DMS79 (cell line): ENCODE data around the gene AVL9.
"Not testable (repeated sequence)": the region's sequence is repeated elsewhere in the genome, so short reads cannot be mapped to it uniquely, and the experiment has no call there.

ENCODE experiments used
- DNase-seq: peaks from one replicate; lab custom pipeline; 2025; lab: John Stamatoyannopoulos, UW

AVL9 gene

GRCh38 chr7:32496052-32496813 lies 944 bp downstream of the AVL9 start:
- DNase-seq: peak; percentile 53

- DNase-seq: not testable (repeated sequence)
These were observed 4.5 kb downstream of the AVL9 start for GRCh38 chr7:32499755-32500154.

DNA sequence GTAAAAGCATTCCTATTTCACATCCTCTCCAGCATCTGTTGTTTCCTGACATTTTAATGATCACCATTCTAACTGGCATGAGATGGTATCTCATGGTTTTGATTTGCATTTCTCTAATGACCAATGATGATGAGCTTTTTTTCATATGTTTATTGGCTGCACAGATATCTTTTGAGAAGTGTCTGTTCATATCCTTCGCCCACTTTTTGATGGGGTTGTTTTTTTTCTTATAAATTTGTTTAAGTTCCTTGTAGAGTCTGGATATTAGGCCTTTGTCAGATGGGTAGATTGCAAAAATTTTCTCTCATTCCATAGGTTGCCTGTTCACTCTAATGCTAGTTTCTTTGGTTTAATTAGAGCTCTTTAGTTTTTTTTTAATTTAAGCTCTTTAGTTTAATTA lies 4.9 kb downstream of the AVL9 start:
- DNase-seq: not testable (repeated sequence)

DNA sequence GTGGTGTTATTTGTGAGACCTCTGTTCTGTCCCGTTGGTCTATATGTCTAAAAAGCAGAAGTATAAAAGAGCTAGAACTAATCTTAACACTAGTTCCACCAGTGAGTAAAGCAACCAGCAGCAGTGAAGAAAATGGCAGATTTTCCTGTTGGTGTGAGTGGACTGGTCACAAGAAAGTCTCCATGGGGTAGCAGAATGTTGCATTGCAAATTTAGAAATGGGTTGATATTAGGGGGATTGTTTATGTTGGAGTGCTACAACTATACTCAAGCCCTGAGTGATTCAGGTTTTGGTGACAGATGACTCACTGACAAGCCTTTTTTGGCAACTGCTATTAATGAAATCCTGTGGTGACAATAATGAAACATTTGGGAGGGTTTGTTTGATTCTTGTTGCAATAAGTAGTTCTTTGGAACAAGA lies 5.6 kb downstream of the AVL9 start:
- DNase-seq: no peak

- no peak for DNase-seq
These were observed 6.2 kb downstream of the AVL9 start for GRCh38 chr7:32501522-32501921.

DNA sequence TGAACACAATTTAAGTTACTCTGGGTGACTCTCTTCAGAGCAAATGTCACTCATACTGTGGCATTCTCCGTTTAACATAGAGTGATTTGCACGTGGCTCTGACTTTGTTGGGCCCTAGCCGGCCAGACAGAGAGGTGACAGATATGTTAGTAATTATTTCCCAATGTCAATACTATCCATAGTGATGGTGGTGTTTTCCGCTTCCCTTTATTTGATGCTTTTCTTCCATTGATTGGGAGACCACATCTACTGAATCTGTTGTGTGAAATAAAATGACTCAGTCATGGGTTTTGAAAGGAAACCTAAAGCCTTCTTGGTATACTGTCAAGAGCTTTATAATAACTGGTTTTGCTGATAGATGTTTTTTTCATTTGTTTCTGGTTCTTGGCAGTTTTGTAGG lies 7.4 kb downstream of the AVL9 start:
- DNase-seq: no peak

GRCh38 chr7:32506266-32507054 lies 11.2 kb downstream of the AVL9 start:
- no peak for DNase-seq

DNA sequence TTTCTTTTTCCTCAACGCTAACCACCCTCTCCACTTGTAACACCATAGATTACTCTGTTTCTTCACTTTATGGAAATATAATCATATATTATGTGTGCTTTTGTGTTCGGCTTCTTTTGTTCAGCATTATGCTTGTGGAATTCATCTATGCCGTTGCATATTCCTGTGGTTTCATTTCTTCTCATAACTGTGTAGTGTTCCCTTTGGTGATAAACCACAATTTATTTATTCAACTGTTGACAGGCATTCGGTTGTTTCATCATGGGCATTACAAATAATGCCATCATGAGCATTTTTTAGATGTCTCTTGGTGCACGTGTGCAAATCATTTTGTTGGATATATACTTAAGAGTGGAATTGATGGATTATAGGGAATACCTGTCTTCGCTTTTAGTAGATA lies 12.1 kb downstream of the AVL9 start:
- DNase-seq: no peak

GRCh38 chr7:32511791-32512190 lies 16.5 kb downstream of the AVL9 start:
- DNase-seq: no peak

GRCh38 chr7:32513210-32513609 lies 17.9 kb downstream of the AVL9 start:
- no peak for DNase-seq

DNA sequence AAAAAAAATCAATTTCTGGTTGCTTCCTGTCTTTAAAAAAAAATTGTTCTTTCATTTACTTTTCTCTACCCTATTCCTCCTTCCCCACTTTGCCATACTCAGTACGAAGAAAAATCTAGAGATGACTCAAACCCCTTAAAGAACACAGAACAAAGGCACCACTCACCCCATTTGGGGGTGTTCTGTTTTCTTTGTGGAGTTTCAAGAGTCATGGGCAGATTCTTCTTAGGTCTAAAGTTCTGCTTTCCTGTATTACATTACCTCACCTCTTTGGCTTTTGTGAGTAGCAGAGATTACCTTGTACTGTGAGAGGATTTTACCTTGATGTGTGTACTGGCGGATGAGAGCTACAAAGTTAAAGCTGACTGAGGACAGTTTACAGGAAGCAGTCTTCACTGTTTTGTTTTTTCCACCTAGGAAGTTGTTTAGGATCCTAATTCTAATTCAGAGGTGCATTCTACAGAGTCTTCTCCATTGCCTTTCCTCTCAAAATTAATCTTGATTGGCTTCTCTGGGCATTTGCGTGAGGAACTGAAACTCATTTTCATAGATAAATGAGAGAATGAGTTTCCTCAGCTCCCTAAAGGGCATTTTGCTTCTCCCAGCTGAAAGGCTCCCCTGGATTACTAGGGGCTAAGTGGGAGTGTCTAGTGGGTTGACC lies 20.7 kb downstream of the AVL9 start:
- DNase-seq: no peak

GRCh38 chr7:32516551-32517100 lies 21.3 kb downstream of the AVL9 start:
- no peak for DNase-seq

DNA sequence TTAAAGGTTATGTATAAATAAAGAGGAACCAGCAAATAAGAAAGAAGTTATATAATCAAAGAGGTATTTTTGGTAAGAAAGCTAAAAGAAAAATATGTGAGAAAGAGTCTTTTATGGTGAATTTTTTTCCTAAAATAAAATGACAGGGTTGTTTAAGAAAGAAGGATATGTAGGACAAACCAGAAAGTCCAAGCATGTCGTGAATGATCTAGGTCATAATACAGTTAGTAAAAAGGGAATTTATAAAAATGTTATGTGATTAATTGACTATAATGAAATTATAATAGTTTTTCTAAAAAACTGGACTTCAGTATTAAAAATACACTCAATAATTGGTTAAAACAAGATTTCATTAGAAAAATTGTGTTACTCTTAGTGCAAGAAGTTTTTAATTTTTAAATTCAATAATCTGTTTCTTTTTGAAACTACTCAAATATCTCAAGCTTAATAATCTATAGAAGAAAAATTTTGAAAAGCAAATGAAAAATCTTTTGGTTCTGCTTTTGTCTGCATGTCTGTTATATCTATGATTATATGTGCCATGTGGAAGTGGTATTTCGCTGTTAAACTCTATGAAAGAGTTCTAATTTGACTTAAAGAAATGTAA lies 23.3 kb downstream of the AVL9 start:
- DNase-seq: no peak

DNA sequence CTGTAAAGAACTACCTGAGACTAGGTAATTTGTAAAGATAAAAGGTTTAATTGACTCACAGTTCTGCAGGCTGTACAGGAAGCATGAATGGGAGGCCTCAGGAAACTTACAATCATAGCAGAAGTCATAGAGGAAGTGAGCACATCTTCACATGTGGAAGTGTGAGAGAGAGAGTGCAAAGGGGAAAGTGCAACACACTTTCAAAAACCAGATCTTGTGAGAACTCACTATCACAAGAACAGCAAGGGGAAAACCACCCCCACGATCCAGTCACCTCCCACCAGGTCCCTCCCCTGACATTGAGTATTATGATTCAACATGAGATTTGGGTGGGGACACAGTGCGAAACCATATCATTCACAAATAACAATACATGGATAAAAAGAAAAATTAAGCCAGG lies 24.5 kb downstream of the AVL9 start:
- DNase-seq: no peak

DNA sequence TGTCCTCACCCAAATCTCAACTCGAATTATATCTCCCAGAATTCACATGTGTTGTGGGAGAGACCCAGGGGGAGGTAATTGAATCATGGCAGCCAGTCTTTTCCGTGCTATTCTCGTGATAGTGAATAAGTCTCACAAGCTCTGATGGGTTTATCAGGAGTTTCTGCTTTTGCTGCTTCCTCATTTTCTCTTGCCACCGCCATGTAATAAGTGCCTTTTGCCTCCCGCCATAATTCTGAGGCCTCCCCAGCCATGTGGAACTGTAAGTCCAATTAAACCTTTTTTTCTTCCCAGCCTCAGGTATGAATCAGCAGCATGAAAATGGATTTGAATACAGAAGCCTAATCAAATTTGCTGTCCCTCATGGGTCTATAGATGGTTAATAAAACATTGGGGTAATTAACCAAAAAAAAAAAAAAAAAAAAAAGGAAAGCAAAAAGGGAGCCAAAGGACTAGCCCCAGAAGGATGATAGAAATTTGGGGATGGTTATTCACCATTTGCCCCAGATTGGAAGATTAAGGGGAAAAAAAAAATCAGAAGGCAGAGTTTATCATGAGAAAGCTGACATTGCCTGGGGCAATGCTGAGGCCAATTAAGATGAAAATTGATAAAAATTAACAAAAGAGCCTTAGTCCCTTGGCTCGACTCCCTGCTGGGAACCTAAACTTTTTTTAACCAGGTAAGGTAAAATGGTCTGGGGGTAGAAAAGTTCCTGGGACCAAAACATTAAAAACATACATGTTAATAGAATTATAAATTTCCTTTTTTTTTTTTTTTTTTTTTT lies 27.6 kb downstream of the AVL9 start:
- DNase-seq: no peak

- no peak for DNase-seq
These were observed 29.3 kb downstream of the AVL9 start for GRCh38 chr7:32524631-32525030.

DNA sequence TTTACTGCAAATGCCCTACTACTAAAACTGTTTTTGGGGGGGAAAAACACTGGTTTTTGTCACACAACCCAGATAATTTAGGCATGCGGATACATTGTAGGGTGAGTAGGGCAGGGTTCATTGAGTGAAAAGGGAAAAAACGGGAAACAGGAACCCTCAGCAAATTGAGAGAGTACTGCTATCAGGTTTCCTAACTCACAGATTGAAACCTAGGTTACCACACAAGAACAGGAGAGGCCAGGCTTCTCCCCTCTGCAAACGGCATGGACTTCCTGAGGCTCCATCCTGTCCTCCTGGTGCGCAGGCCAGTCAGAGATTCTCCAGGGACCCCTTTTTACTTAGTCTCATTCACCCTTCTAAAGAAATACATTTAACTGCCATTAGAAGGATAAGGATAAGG lies 30.6 kb downstream of the AVL9 start:
- DNase-seq: no peak

- DNase-seq: no peak
These were observed 36.1 kb downstream of the AVL9 start for GRCh38 chr7:32531402-32531801.

DNA sequence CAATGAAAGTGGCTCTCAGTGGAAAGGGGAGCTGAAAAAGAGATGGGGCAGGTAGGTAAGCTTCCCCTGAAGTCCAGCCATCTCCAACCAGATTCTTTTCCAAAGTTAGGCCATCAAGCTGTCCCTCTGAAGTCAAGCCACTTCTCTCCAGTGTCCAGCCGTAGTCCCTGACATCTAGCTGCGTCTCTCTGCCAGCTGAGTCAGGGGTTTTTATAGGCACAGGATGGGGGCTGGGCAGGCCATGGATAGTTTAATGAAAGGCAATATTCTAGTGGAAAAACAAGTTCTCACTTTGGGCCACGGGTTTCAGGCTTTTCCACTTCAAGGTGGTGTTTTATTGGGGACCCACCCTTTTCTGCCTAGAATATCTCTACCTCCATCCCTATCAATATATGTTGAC lies 36.8 kb downstream of the AVL9 start:
- DNase-seq: no peak

DNA sequence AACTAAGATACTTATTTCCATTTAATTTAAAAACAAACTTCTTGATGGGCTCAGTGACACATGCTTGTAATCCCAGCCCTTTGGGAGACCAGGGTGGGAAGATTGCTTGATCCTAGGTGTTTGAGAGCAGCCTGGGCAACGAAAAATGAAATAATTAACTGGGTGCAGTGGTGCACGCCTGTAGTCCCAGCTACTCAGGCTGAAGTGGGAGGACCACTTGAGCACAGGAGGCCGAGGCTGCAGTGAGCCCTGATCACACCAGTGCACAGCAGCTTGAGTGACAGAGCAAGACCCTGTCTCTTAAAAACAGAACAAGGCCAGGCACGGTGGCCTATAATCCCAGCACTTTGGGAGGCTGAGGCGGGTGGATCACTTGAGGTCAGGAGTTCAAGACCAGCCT lies 37.4 kb downstream of the AVL9 start:
- DNase-seq: peak; percentile 51

DNA sequence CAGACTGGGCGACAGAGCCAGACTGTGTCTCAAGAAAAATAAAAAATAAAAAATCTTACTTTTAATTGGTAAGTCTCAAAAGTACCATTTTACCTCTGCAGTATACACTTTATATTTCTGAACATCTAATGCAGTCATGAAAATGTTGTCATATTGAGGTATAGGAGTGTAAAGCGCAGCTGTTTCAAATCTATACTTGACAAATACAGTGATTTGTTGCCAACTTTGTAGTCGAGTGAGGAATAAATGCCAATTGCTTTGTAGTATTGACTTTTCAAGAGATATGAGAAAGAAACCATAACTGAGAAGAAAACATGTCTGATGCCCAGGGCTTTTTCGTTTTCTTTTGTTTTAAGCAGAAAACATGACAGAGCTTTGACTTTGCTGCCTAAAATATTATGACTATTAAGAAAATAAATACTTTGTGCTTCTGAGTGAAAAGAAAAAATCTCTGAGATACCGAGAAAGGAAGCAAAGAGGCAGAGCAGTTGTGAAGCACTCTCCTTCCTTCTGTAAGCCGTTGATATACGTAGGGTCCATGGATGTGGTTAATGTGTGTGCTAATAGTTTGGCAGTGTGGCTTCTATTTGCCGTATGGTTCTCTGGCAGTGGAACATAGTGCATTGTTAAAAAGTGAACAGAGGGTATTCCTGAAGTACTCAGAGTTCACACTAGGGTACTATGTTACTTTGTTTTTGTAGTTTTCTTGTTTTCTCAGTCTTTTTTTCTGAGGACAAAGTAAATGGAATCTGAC lies 38.2 kb downstream of the AVL9 start:
- DNase-seq: no peak
